GM23338 (cell line): ENCODE measurements around the gene CACNB2. TPM values are rescaled to one million over a fixed set of nuclear protein-coding genes. Genes with fewer than 3 reads are reported as not detected.

Source experiments
- ATAC-seq: fragments of 200-7000 bp; cut with Tn5 transposase; 3 replicates; pipeline ENCODE4 v1.9.1; 2020
- DNase-seq: peaks from one replicate; pipeline ENCODE4 v3.0.0-alpha.2; 2015; ENCODE audit warnings: low spot score
- H2AFZ ChIP-seq: fragments of 200-600 bp; sonication (generic); 2 replicates; pipeline ENCODE4 v1.8.0; 2016; ENCODE audit warnings: antibody characterized with exemption, mild to moderate bottlenecking, moderate library complexity
- H3F3A ChIP-seq: fragments of 200-600 bp; sonication (generic); replicated peaks from 2 replicates; pipeline ENCODE4 v1.8.0; 2017; ENCODE audit warnings: antibody characterized with exemption, mixed run types, low read depth
- H3K27ac ChIP-seq: fragments of 200-600 bp; sonication (generic); 2 replicates; pipeline ENCODE4 v1.6.1; 2016; ENCODE audit warnings: low read depth
- H3K27me3 ChIP-seq: fragments of 200-600 bp; sonication (generic); 2 replicates; pipeline ENCODE4 v1.8.0; 2016; ENCODE audit warnings: mild to moderate bottlenecking, mixed run types, moderate library complexity; ENCODE audit not compliant: insufficient read depth
- H3K36me3 ChIP-seq: fragments of 200-600 bp; sonication (generic); 2 replicates; pipeline ENCODE4 v1.8.0; 2016; ENCODE audit warnings: mild to moderate bottlenecking; ENCODE audit not compliant: insufficient read depth
- H3K4me1 ChIP-seq: fragments of 200-600 bp; sonication (generic); 2 replicates; pipeline ENCODE4 v1.8.0; 2016; ENCODE audit warnings: mild to moderate bottlenecking, moderate library complexity; ENCODE audit not compliant: insufficient read depth
- H3K4me2 ChIP-seq: fragments of 200-600 bp; sonication (generic); 2 replicates; pipeline ENCODE4 v1.7.1; 2017; ENCODE audit warnings: mixed run types
- H3K4me3 ChIP-seq: fragments of 200-600 bp; sonication (generic); 2 replicates; pipeline ENCODE4 v1.6.1; 2016; ENCODE audit warnings: mixed run types
- H3K79me2 ChIP-seq: fragments of 200-600 bp; sonication (generic); replicated peaks from 2 replicates; pipeline ENCODE4 v1.8.0; 2017; ENCODE audit warnings: mild to moderate bottlenecking; ENCODE audit not compliant: insufficient read depth
- H3K9me2 ChIP-seq: fragments of 200-600 bp; sonication (generic); 2 replicates; pipeline ENCODE4 v1.8.0; 2017; ENCODE audit not compliant: insufficient read depth
- H4K20me1 ChIP-seq: fragments of 200-600 bp; sonication (generic); replicated peaks from 2 replicates; pipeline ENCODE4 v1.8.0; 2017; ENCODE audit warnings: mild to moderate bottlenecking; ENCODE audit not compliant: insufficient read depth
- H3K27ac Mint-ChIP-seq: 2 replicates; pipeline ENCODE4 v1.8.0; 2020; ENCODE audit warnings: inconsistent platforms, mild to moderate bottlenecking, moderate library complexity, mixed read lengths
- H3K27me3 Mint-ChIP-seq: 3 replicates; pipeline ENCODE4 v1.8.0; 2022; ENCODE audit warnings: low read depth, mild to moderate bottlenecking, moderate library complexity, mixed read lengths, inconsistent platforms; ENCODE audit not compliant: insufficient read depth, poor library complexity
- H3K36me3 Mint-ChIP-seq: 3 replicates; pipeline ENCODE4 v1.8.0; 2021; ENCODE audit warnings: low read depth, mild to moderate bottlenecking, inconsistent platforms, moderate library complexity, mixed read lengths
- H3K4me1 Mint-ChIP-seq: 3 replicates; pipeline ENCODE4 v1.8.0; 2020; ENCODE audit warnings: mild to moderate bottlenecking, inconsistent platforms, mixed read lengths
- H3K4me3 Mint-ChIP-seq: 3 replicates; pipeline ENCODE4 v1.8.0; 2021; ENCODE audit warnings: moderate library complexity, mild to moderate bottlenecking, inconsistent platforms, mixed read lengths
- H3K9me3 Mint-ChIP-seq: 3 replicates; pipeline ENCODE4 v1.8.0; 2020; ENCODE audit warnings: moderate library complexity, mild to moderate bottlenecking, inconsistent platforms, mixed read lengths
- CREB1 ChIP-seq: fragments of 250-450 bp; sonication (Bioruptor Pico); IDR thresholded peaks from 2 replicates; pipeline ENCODE4 v1.5.0; 2020; ENCODE audit warnings: low read depth, mild to moderate bottlenecking, moderate library complexity
- EZH2 ChIP-seq: fragments of 200-600 bp; sonication (generic); IDR thresholded peaks from one replicate; pipeline ENCODE4 v1.8.0; 2017; ENCODE audit warnings: antibody characterized with exemption, mild to moderate bottlenecking, low read depth; ENCODE audit not compliant: unreplicated experiment
- EZH2phosphoT487 ChIP-seq: fragments of 200-600 bp; sonication (generic); IDR thresholded peaks from one replicate; pipeline ENCODE4 v1.8.1; 2018; ENCODE audit warnings: antibody characterized with exemption; ENCODE audit not compliant: unreplicated experiment
- JUNB ChIP-seq: IDR thresholded peaks from one replicate; pipeline ENCODE4 v1.6.1; 2016; ENCODE audit warnings: antibody characterized with exemption; ENCODE audit not compliant: unreplicated experiment
- REST ChIP-seq: IDR thresholded peaks from one replicate; pipeline ENCODE4 v1.6.1; 2018; ENCODE audit warnings: antibody characterized with exemption; ENCODE audit not compliant: unreplicated experiment
- ZNF114 ChIP-seq: fragments of 250-450 bp; sonication (Bioruptor Pico); IDR thresholded peaks from 2 replicates; pipeline ENCODE4 v1.5.0; 2020; ENCODE audit warnings: mild to moderate bottlenecking, moderate library complexity
- ZNF331 ChIP-seq: fragments of 250-450 bp; sonication (Bioruptor Pico); IDR thresholded peaks from 2 replicates; pipeline ENCODE4 v1.5.0; 2020; ENCODE audit warnings: low read depth, mild to moderate bottlenecking, moderate library complexity
- ZNF462 ChIP-seq: fragments of 250-450 bp; sonication (Bioruptor Pico); IDR thresholded peaks from 2 replicates; pipeline ENCODE4 v1.5.0; 2020; ENCODE audit warnings: mild to moderate bottlenecking, moderate library complexity
- polyA plus RNA-seq: library from polyadenylated mRNA; unstranded; fragments of >200 nt; fragmentation: Nextera tagmentation; extraction: Ambion mirVana; gene quantifications from 2 replicates; pipeline ENCODE4 v1.2.1, GENCODE V29; 2016
- total RNA-seq: library from RNA; depleted of rRNA; stranded (reverse); fragments of >200 nt; shearing (Covaris generic); gene quantifications from 2 replicates; pipeline ENCODE4 v1.2.3, GENCODE V29; 2014
- TF ChIP-seq, protein P1 (sequence below): IDR thresholded peaks from 2 replicates; pipeline ENCODE4 v1.6.1; 2016; ENCODE audit warnings: antibody characterized with exemption

Gene CACNB2
- total and polyA plus RNA-seq, 2 experiments from 2014 or later, result 5.0 to 5.9 TPM

GRCh38 chr10:18449611-18450026 is 309.4 kb downstream of the CACNB2 start (continued):
- no peak for TF ChIP-seq ZNF462 (CRISPR knock-in tag)
- no peak for TF ChIP-seq EZH2
- TF ChIP-seq EZH2phosphoT487, result no peak
- no peak for TF ChIP-seq REST
- no peak for TF ChIP-seq CREB1 (CRISPR knock-in tag)

DNA sequence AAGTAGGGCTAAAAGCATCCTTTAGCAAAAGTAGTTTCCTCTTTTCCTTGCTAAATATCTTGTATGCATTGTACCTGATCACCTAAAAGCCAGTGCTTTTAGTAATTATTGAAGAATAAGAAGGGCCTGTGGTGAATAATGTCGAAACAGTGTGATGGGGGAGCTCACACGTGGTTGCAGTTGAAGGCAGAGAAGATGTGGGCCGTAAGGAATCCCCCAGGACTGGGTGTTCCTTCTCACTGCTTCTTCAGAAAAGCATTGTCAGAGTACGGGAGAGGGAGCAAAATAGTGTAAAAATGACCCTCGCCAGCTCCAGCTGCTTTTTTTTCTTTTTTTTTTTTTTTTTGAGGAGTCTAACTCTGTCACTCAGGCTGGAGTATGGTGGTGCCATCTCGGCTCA is 310.1 kb downstream of the CACNB2 start:
- no peaks in the 10 kb centered on the region for H3K79me2 ChIP-seq
- H3K27ac Mint-ChIP-seq, result no peak overlapping the region
- H3K4me2 ChIP-seq, result no peak overlapping the region
- no peaks in the 10 kb centered on the region for H3K27me3 ChIP-seq
- H3K4me3 Mint-ChIP-seq, result no peak overlapping the region
- H3K4me1 Mint-ChIP-seq, result no peaks in the 10 kb centered on the region; the same call in 2 of the 3 replicates
- no peaks in the 10 kb centered on the region for H3K36me3 ChIP-seq
- no peak overlapping the region for H2AFZ ChIP-seq
- no peaks in the 10 kb centered on the region for H3K4me1 ChIP-seq
- DNase-seq, result no peak
- no peaks in the 10 kb centered on the region; the same call in 2 of the 3 replicates for H3K9me3 Mint-ChIP-seq
- ATAC-seq, result no peak
- H3K9me2 ChIP-seq, result no peaks in the 10 kb centered on the region
- no peaks in the 10 kb centered on the region for H4K20me1 ChIP-seq
- H3K27ac ChIP-seq, result no peak overlapping the region
- no peak overlapping the region for H3K4me3 ChIP-seq
- no peaks in the 10 kb centered on the region for H3F3A ChIP-seq
- no peaks in the 10 kb centered on the region for H3K27me3 Mint-ChIP-seq
- H3K36me3 Mint-ChIP-seq, result no peaks in the 10 kb centered on the region
- TF ChIP-seq REST (no peak), CREB1 (CRISPR knock-in tag) (no peak), ZNF331 (CRISPR knock-in tag) (no peak), EZH2phosphoT487 (no peak), ZNF114 (no peak), JUNB (no peak)
- TF ChIP-seq, protein P1, sequence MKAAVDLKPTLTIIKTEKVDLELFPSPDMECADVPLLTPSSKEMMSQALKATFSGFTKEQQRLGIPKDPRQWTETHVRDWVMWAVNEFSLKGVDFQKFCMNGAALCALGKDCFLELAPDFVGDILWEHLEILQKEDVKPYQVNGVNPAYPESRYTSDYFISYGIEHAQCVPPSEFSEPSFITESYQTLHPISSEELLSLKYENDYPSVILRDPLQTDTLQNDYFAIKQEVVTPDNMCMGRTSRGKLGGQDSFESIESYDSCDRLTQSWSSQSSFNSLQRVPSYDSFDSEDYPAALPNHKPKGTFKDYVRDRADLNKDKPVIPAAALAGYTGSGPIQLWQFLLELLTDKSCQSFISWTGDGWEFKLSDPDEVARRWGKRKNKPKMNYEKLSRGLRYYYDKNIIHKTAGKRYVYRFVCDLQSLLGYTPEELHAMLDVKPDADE, result no peak
